Activated T-cell treated with anti-CD3 and anti-CD28 coated beads, Interleukin-2, amount 50 U/mL, for 48 hours (primary cell): ENCODE measurements around the gene GALK1.

Experiments used
- DNase-seq, 2 experiments: peaks; one replicate each; pipeline ENCODE4 v3.0.0-alpha.2; 2020

GALK1 gene

DNA sequence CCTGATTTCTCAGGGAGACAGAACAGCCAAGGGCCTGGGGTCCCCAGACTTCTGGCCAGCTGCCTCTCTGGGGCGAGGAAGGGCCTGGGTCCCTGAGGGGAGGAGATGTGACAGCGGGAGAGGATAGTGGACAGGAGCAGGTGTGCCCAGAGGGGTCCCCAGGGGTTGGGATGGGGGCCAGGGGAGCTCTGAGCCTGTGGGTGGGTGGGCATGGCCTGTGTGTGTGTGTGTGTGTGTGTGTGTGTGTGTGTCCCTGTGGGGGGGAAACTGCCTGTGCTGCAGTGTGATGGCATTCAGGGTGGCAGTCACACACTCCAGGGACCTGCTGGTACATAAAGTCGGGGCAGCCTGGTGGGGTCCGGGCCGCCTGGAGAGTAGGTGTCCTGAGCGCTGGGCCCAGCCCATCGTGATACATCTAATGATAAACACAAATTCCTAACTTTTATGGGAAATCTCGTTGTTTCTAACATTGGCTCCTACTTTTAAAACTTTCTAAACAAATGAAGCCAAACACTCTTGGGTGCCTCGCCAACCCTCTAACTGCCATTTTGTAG is 42.4 kb downstream of the GALK1 start:
- no peak for DNase-seq

DNA sequence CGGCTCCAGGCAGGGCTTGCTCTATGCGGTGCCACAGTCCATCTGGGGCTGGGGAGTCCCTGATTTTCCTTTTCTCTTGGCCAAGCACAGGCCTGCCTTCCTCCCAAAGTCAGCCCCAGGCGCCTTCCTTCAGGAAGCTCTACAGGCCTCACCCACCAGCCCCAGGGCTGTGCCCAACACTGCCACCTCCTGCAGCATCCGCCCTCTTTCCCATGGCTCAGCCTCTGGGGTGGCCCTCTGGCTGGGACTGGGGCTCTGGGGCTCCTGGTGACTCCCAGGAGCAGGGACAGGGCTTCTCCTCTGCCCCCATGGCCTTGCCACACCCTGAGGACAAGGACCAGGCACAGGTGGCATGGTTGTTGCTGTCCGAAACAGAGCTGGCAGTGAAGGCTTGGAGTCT is 42.9 kb downstream of the GALK1 start:
- no peak for DNase-seq

DNA sequence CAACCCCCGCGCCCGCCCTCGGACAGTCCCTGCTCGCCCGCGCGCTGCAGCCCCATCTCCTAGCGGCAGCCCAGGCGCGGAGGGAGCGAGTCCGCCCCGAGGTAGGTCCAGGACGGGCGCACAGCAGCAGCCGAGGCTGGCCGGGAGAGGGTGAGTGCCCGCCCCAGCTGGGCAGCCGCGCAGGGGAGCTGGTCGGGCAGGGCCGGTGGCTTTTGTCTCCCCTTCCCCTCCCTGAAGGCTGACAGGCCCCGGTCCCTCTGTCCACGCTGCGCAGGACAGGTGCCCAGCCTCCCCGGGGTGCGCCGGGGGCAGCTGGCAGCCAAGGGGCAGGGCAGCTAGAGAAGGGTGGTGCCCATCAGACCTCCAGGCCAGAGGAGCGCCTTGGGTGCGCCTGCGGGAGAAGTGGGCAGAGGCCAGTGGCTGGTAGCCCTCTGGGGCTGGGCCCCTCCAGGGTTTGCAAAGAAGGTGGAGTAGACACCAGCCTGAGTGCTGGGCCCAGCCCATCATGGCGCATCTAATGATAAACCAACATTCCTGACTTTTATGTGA is 43.5 kb downstream of the GALK1 start:
- no peak for DNase-seq

DNA sequence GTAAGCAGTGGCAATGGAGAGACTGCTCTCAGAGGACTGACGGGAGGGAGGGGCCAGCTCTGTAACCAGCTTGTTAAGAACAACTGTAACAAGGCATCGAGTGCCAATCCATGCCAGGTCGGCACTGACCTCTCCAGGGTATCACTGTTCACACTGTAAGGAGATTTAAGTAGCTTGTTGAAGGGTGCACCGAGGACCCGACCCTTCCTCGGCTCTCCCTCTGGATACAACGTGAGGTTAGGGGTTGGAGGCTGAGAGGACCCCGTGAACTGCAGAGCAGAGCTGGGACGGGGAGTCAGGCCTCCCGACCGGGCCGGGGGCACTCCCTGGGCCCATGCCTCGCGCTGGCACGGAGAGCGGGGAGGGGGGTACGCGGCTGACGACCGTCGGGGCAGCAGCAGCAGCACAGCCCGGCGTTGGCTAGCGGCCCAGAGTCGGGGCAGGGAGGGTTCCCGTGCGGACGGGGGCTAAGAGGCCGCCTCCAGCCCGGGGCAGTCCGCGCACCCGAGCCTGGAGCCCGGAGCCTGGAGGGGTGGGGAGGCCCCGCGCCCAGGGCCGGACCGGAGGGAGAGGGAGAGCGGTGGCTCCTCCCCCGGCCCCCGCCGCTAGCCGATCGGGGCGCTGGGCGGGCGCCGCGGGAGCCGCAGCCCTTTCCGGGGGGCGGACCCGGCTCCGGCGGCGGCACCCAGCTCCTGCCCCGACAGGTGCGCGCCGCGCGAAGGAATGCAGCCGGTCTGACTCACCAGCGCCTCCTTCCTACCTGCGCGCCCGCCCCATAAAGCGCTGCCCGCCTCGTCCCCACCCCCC is 44.1 kb downstream of the GALK1 start, which contains the start of gene ITGB4:
Gene ITGB4, plus strand, starts transcription at position 804 of the 807 bp plus-strand sequence. CDS start 3,245 bp downstream, outside the sequence.
- DNase-seq = peak; percentile 46 to 58

DNA sequence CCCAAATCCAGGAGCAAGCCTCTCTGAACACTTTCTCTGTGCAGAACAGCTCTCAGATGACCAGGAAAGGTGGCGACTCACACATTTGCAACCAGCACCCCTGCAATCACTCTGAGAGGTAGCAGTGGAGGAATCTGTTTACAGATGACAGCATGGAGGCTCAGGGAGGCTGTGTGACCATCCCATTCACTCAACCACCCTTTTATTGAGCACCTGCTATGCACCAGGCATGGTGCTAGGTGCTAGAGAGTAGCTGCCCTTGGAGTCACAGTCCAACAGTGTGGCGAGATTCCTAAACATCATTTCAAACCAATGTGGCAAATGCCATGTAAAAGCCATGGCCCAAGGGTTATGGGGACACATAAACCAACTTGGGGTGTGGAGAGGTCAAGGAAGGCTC is 45.3 kb downstream of the GALK1 start:
- no peak for DNase-seq

DNA sequence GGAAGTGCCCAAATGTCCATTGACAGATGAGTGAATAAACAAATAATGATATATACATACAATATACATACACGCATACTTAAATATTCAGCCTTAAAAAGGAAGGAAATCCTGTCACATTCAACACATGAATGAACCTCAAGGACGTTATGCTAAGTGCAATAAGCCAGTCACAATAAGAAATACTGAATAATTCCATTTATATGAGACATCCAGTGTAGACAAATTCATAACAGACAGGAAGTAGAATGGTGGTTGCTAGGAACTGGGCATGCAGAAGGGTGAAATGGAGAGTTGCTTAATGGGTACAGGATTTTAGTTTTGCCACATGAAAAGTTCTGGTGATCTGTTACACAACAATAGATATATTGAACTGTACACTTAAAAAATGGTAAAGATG is 52.5 kb downstream of the GALK1 start:
- DNase-seq = no peak
